M059J (cell line): Measurements from ENCODE around the gene DHX58. TPM values are rescaled to one million over a fixed set of nuclear protein-coding genes. Genes with fewer than 3 reads are reported as not detected.

ENCODE experiments used
- DNase-seq: peaks from one replicate; pipeline ENCODE4 v3.0.0-alpha.2; 2012; ENCODE audit warnings: low read depth
- total RNA-seq: library from RNA; depleted of rRNA; stranded (reverse); fragments of >200 nt; shearing (Covaris generic); gene quantifications from 2 replicates; pipeline ENCODE4 v1.2.3, GENCODE V29; 2014; rRNA removed

The DHX58 gene
- total RNA-seq, 1 experiment from 2014 or later: 22.3 TPM

DNA sequence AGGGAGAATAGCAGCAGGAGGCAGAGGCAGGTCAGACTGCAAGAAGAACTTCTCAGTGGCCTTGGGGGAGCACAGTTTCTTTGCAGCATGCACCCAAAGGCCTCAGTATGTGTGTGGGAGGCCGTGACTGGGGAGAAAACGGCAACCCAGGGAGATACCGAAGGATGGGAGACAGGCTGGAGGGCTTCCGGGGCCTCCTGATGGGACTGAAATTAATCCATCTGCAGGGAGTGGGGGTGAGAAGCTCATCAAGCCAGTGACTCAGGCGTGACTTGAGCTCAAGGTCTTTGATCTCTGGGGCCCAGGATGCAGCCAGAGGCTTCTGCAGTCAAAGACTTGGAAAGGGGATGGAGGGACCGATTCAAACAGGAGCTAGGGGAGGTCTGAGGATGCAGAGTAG lies 57.0 kb downstream of the DHX58 start:
- DNase-seq: peak; percentile 39

DNA sequence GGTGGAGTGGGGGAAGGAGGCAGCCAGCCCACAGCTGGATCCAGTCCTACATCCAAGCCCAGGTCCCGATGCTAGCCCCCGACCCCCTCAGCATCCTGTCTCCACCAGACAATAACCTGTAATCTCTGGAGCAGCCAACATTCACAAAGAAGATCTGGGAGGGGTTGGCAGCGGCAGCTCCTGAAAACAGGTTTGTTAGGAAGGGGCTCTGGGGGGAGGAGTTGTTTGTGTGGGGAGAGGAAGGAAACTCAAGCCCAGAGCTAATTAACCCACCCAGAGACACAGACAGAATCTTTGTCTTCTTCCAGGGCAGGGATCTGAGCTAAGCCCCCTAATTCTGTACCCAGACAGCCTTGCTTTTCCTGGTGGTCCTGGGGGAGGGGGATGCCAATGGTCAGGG lies 57.5 kb downstream of the DHX58 start:
- DNase-seq: no peak

DNA sequence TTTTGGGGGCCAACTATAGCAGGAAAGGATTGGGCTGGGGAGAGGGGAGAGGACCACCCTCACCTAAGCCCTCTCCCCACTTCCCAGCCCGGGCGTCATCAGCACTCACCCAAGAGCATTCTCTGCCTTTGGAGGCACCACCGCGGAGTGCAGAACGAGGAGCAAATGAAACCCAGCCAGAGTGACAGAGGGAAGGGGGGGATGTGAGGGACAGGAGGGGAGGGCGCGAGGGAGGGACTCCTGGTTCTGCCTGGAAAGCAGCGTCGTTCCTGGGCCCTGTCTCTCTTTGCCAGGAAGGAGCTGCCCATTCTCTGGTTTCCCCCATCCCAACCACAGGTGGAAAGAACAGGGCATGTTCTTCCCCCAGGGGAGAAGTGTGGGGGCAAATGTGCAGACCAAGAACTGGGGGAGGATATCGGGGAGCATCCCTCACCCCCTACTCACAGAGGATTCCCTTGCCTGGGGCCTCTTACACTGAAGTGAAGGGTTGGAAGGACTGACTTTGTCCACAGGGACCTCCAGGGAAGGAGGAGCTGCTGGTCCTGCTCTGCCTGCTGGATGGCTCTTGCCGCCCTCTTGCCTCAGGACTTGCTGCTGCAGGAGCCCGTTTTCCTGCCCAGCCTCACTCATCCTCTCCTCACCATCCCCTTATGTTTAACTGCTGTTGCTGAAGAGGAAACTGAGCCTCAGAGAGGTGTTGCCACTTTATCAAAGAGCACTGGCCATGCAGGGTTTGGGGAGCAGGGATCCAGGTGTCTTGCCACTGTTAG lies 58.6 kb downstream of the DHX58 start:
- DNase-seq: no peak

DNA sequence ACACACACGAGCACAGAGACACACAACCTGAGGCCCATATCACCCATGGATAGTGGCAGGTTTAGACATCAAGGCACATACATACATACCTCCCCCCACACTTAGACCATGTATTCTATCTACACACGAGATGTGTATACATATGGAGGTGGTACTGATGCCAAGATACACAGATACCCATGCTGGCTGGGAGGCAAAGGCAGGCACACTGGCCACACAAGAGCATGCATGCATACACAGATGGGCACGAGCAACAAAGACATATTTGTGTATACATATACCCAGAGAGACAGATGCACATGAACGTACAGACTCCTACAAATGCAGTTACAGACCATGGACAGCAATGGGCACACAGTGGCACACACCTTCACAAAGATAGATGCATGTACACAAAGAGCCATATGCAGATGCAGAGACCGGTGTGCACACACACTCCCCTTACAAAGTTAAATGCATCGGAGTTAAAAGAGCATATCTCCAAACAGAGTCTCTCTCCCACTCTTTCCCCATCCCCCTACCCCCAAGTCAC lies 60.1 kb downstream of the DHX58 start:
- no peak for DNase-seq

DNA sequence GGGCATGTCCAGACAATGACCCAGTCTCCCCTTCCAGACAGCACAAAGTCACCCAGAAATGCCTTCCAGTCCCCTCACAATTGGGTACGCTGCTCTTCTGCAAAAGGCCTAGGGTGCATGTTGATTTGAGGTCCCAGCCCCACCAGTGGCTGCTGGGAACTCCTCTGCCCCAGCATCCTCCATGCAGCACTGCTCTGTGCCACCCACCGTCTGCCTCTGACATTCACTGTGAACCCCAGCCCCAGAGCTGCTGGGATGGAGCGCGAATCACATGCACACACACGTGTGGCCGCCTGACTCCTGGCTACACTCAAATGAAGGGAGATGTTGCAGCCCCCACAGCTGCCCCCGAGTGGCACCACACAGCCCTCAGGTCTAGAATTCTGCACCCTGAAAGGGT lies 60.9 kb downstream of the DHX58 start:
- no peak for DNase-seq

Other genes starting within 250 kb of the DHX58 start
- gene KLHL11, start 247.3 kb downstream of the DHX58 start, total RNA-seq: 12.1 and 17.1 TPM in 2 replicates
- gene ACLY, start 193.8 kb downstream of the DHX58 start, total RNA-seq: 103 and 151 TPM in 2 replicates
- gene ODAD4, start 182.1 kb downstream of the DHX58 start, total RNA-seq: 0.27 and 1.7 TPM in 2 replicates
- 65.8 and 108 TPM in 2 replicates for gene CNP, start 145.9 kb downstream of the DHX58 start, total RNA-seq
- 66.6 TPM in 2 replicates for gene DNAJC7, start 95.3 kb downstream of the DHX58 start, total RNA-seq
- 46.5 and 48.8 TPM in 2 replicates for gene NKIRAS2, start 92.6 kb downstream of the DHX58 start, total RNA-seq
- 0.17 and 0.44 TPM in 2 replicates for gene C17orf113, start 62.1 kb downstream of the DHX58 start, total RNA-seq
- gene ZNF385C, start 14.2 kb downstream of the DHX58 start, total RNA-seq: 0.81 TPM in 1 of 2 replicates, not detected in the other
- gene KAT2A, start 8.7 kb upstream of the DHX58 start, total RNA-seq: 5.7 and 8.6 TPM in 2 replicates
- gene HSPB9, start 10.1 kb upstream of the DHX58 start, total RNA-seq: not detected in 2 replicates
- 135 and 138 TPM in 2 replicates for gene RAB5C, start 42.3 kb upstream of the DHX58 start, total RNA-seq
- gene KCNH4, start 68.4 kb upstream of the DHX58 start, total RNA-seq: not detected in 2 replicates
- not detected in 2 replicates for gene HCRT, start 72.7 kb upstream of the DHX58 start, total RNA-seq
- gene GHDC, start 81.8 kb upstream of the DHX58 start, total RNA-seq: 10.4 and 13.4 TPM in 2 replicates
- 16.9 and 28.2 TPM in 2 replicates for gene STAT5B, start 163.7 kb upstream of the DHX58 start, total RNA-seq
- gene STAT5A, start 175.8 kb upstream of the DHX58 start, total RNA-seq: 5.2 and 12.4 TPM in 2 replicates